Upper lobe of right lung (tissue), 1 donor: Measurements from ENCODE around the gene SMPD4. TPM values are rescaled to one million over a fixed set of nuclear protein-coding genes. Genes with fewer than 3 reads are reported as not detected.
"Not testable (repeated sequence)": the region's sequence is repeated elsewhere in the genome, so short reads cannot be mapped to it uniquely, and the experiment has no call there.

Source experiments
- ATAC-seq: fragments of 200-7000 bp; cut with Tn5 transposase; one replicate; pipeline ENCODE4 v1.9.1; 2020; ENCODE audit warnings: mild to moderate bottlenecking, moderate library complexity
- DNase-seq: peaks from one replicate; pipeline ENCODE4 v3.0.0-alpha.2; 2020
- H3K27ac ChIP-seq: fragments of 200-600 bp; one replicate; pipeline ENCODE4 v1.8.0; 2022
- H3K27me3 ChIP-seq: fragments of 200-600 bp; one replicate; pipeline ENCODE4 v1.8.0; 2022; ENCODE audit warnings: mild to moderate bottlenecking
- H3K36me3 ChIP-seq: fragments of 200-600 bp; one replicate; pipeline ENCODE4 v1.8.0; 2022
- H3K4me1 ChIP-seq: fragments of 200-600 bp; one replicate; pipeline ENCODE4 v1.8.0; 2022
- H3K4me3 ChIP-seq: fragments of 200-600 bp; one replicate; pipeline ENCODE4 v1.8.0; 2022; ENCODE audit warnings: mild to moderate bottlenecking
- H3K9me3 ChIP-seq: fragments of 200-600 bp; one replicate; pipeline ENCODE4 v1.8.0; 2022
- CTCF ChIP-seq: fragments of 200-600 bp; IDR thresholded peaks from one replicate; pipeline ENCODE4 v1.8.0; 2022; ENCODE audit warnings: antibody characterized with exemption
- intact Hi-C: fragments of 100-400 bp; cut with DNase I; formaldehyde crosslinking; loops from one replicate; pipeline ENCODE4 v1.11.0; 2022
- total RNA-seq: library from RNA; stranded (reverse); fragmentation: NEBNext Ultra II Directional; extraction: Animal tissue kit (Norgen Biotek cat#: 25700); gene quantifications from one replicate; pipeline ENCODE4 v1.2.1, GENCODE V29; 2021
- donor health status: DM: no; HTN: yes; CAD: no; lungs with severe emphysema.

The SMPD4 gene
- total RNA-seq, 1 donor from 2014 or later, result 41.4 TPM

DNA sequence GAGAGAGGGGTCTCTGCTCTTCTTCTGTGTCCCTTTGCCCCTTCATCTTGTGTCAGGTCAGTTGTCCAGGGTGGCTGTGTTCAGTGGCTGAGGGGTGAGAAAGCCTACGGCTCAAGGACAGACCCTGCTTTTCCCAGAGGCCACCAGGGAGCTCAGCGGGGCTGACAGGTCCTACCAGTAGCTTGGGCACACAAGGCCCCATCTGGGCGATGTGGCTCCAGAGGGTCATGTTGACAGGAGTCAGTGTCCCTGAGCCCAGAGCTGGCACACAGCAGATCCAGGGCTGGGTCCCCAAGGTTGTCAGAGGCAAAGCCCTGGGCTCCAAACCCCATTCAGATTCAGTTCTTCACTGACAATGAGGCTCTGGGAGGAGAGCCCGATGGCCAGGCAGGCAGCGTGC is 44.3 kb downstream of the SMPD4 start:
- H3K27me3 ChIP-seq, H3K9me3 ChIP-seq, H3K4me3 ChIP-seq, ATAC-seq, H3K27ac ChIP-seq, H3K36me3 ChIP-seq, intact Hi-C loops, H3K4me1 ChIP-seq: not testable (repeated sequence)
- peak; percentile 23 for DNase-seq

DNA sequence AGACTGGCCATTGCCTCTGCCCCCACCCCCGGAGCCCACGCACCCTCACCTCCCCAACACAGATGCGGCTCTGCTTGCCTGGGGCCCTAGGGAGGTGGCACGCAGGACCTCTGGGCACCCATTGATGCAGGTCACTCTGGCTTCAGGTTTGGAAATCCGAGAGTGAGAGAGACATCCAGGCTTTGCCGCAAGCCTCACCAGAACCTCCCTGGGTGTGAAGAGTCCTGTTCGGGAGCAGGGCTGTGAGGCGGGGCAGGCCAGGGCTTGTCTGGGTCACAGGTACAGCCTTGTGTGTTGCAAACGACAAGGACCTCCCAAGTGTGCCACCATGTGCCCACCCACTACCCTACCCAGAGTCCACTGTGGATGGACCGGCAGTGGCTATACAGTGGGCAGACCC is 44.9 kb downstream of the SMPD4 start:
- H3K4me3 ChIP-seq, intact Hi-C loops, ATAC-seq, H3K4me1 ChIP-seq, H3K27ac ChIP-seq, H3K36me3 ChIP-seq, H3K27me3 ChIP-seq, H3K9me3 ChIP-seq: not testable (repeated sequence)
- DNase-seq, result peak; percentile 35

DNA sequence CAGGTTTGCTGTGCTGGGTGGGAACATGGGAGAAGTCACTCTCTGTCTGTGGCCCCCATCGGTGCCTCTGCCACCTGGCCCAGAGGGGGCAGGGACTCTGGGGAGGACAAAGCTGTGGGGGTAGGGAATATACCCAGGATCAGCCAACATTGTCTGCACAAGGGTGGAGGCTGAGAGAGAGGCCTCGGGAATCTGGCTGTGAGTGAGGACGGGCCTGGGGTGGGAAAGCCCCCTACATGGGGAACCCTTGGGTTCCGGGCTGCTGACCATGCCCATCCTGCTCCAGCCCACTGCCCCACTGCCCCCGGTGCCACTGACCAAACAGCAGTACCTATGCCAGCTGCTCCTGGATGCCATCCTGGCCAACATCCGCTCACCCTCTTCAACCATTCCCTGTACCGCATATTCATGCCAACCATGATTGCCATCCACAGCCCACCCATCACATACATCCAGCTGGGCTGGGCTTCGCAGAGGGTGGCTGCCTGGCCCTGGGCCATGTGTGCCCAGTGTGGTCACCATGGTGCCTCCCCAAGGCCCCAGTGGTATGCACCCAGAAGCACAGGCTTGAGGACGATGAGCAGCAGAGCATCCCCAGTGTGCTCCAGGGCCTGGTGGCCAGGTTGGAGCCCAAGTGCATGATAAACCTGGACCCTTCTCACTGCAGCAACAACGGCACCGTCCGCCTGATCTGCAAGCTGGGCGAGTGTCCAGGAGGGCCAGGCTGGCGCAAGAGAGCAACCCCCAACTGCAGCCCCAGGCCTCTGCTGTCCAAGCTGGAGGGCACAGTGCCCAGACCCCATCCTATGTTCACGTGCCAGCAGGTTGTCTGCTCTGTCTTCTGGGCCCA is 45.5 kb downstream of the SMPD4 start:
- no peak overlapping the region for H3K4me3 ChIP-seq
- H3K9me3 ChIP-seq, result no peaks in the 10 kb centered on the region
- H3K36me3 ChIP-seq, result no peaks in the 10 kb centered on the region
- H3K27me3 ChIP-seq, result no peaks in the 10 kb centered on the region
- no peak for TF ChIP-seq CTCF
- peak; percentile 49 for DNase-seq
- no peak overlapping the region for H3K27ac ChIP-seq
- intact Hi-C loops, result no loop called here
- H3K4me1 ChIP-seq, result no peaks in the 10 kb centered on the region
- ATAC-seq, result no peak

- H3K36me3 ChIP-seq, H3K27me3 ChIP-seq, H3K4me1 ChIP-seq, H3K9me3 ChIP-seq, intact Hi-C loops, ATAC-seq, DNase-seq, H3K4me3 ChIP-seq, H3K27ac ChIP-seq: not testable (repeated sequence)
Observed at GRCh38 chr2:130129120-130129829, 52.1 kb downstream of the SMPD4 start, which contains the start of gene POTEF. POTEF (minus strand) TSS chr2:130129222; CDS start chr2:130120515, 8,707 bp downstream.

GRCh38 chr2:130128464-130128863 is 52.9 kb downstream of the SMPD4 start:
- H3K4me3 ChIP-seq, H3K36me3 ChIP-seq, H3K9me3 ChIP-seq, H3K4me1 ChIP-seq, H3K27me3 ChIP-seq, H3K27ac ChIP-seq, intact Hi-C loops: not testable (repeated sequence)
- ATAC-seq (peak; percentile 30), DNase-seq (peak; percentile 53)

DNA sequence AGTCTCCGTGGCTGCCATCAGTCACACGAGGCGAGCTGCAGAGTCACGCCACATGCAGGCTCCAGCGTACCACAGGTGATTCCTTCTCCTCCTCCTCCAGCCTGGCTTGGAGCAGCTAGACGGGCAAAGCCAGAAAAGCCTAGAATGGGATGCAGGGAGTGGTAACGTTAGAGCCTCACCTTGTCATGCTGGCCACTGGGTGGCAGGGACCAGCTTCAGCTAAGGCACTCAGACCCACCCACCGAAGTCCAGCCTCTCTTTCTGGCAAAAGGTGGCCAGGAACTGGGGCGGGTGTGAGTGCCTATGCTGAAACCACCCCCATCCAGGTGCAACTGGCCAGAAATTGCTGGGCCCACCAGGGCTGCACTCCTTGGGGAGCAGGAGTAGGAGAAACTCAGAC is 53.7 kb downstream of the SMPD4 start:
- intact Hi-C loops, DNase-seq, H3K27me3 ChIP-seq, H3K4me1 ChIP-seq, H3K36me3 ChIP-seq, H3K9me3 ChIP-seq, H3K27ac ChIP-seq, ATAC-seq, H3K4me3 ChIP-seq: not testable (repeated sequence)

DNA sequence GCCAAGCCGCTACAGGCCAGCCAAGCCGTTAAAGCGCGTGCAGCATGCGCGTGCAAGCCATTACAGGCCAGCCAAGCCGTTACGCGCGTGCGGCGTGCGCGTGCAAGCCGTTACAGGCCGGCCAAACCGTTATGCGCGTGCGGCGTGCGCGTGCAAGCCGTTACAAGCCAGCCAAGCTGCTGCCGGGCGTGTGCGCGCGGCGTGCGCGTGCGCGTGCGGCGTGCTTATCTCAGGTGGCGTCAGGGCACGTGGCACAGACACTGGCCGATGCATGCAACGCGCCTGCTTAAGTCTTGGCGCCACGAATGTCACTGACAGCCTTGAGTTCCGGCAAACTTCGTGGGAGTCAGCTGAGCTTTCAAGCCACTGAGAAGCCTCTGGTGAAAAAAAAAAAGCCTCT is 60.5 kb downstream of the SMPD4 start:
- H3K9me3 ChIP-seq, ATAC-seq, H3K36me3 ChIP-seq, H3K27me3 ChIP-seq, intact Hi-C loops, H3K27ac ChIP-seq, H3K4me1 ChIP-seq, H3K4me3 ChIP-seq: not testable (repeated sequence)
- DNase-seq, result peak; percentile 20

DNA sequence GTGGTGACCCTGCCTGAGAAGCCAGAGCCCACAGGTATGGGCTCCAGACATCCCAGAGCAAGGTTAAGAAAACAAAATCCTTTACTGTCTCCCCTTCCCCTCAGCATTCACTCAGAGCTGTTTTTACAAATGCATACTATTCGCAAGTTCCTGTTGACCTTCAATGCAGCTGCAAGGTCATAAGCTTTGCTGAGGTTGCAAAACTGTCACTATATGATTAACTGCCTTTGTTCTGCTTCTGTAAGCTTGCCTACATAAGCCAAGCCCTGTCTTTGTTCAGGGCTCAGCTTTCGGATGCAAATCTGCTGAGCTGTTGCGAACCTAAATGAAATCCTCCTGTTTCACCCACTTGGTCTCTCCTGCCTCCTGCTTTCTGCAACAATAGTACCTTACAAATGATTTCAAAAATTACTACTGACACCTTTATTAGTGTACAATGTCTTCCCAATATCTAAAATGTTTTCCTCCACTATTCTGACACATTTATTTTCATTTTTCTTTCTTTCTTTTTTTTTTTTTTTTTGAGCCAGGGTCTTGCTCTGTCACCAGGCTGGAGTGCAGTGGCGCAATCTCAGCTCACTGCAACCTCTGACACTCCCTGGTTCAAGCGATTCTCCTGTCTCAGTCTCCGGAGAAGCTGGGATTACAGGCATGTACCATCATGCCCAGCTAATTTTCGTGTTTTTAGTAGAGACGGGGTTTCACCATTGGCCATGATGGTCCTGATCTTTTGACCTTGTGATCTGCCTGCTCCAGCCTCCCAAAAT is 78.6 kb downstream of the SMPD4 start:
- H3K4me3 ChIP-seq, H3K27ac ChIP-seq, H3K36me3 ChIP-seq, H3K9me3 ChIP-seq, DNase-seq, ATAC-seq, H3K4me1 ChIP-seq, intact Hi-C loops, H3K27me3 ChIP-seq: not testable (repeated sequence)

Other genes starting within 250 kb of the SMPD4 start
- gene RAB6C, start 201.9 kb downstream of the SMPD4 start, total RNA-seq, result not detected
- not detected for gene POTEF, start 52.4 kb downstream of the SMPD4 start, total RNA-seq
- gene CCDC74B, start 36.5 kb downstream of the SMPD4 start, total RNA-seq, result 0.78 TPM
- 128 TPM for gene MZT2B, start 660 bp upstream of the SMPD4 start, total RNA-seq
- gene TUBA3E, start 16.8 kb upstream of the SMPD4 start, total RNA-seq, result not detected
- 55.7 TPM for gene IMP4, start 161.3 kb upstream of the SMPD4 start, total RNA-seq
- 67.8 TPM for gene PTPN18, start 174.5 kb upstream of the SMPD4 start, total RNA-seq